Nephron (organoid): ENCODE results near the gene CD40LG.

Experiments used
- H3K27ac Mint-ChIP-seq, 3 experiments: 2 replicates each; pipeline ENCODE4 v1.8.0; 2020; ENCODE audit warnings: mixed read lengths in 3 of 3, mild to moderate bottlenecking in 2 of 3, moderate library complexity in 1 of 3
- H3K27me3 Mint-ChIP-seq: 2 replicates; pipeline ENCODE4 v1.8.0; 2021; ENCODE audit warnings: low read depth, mild to moderate bottlenecking, moderate library complexity, mixed read lengths
- H3K36me3 Mint-ChIP-seq: 2 replicates; pipeline ENCODE4 v1.8.0; 2020; ENCODE audit warnings: low read depth, mixed read lengths
- H3K4me1 Mint-ChIP-seq: 2 replicates; pipeline ENCODE4 v1.8.0; 2020; ENCODE audit warnings: mixed read lengths
- H3K4me3 Mint-ChIP-seq, 3 experiments: 2 replicates each; pipeline ENCODE4 v1.8.0; 2020; ENCODE audit warnings: mild to moderate bottlenecking in 3 of 3, mixed read lengths in 3 of 3, moderate library complexity in 2 of 3
- H3K9me3 Mint-ChIP-seq: 2 replicates; pipeline ENCODE4 v1.8.0; 2020; ENCODE audit warnings: mixed read lengths
- TF ChIP-seq, protein P1 (sequence below), 3 experiments: fragments of 200-600 bp; sonication (generic); IDR thresholded peaks; one replicate each; pipeline ENCODE4 v1.5.0; 2021; ENCODE audit warnings: antibody characterized with exemption in 3 of 3; ENCODE audit not compliant: unreplicated experiment in 3 of 3

CD40LG gene

DNA sequence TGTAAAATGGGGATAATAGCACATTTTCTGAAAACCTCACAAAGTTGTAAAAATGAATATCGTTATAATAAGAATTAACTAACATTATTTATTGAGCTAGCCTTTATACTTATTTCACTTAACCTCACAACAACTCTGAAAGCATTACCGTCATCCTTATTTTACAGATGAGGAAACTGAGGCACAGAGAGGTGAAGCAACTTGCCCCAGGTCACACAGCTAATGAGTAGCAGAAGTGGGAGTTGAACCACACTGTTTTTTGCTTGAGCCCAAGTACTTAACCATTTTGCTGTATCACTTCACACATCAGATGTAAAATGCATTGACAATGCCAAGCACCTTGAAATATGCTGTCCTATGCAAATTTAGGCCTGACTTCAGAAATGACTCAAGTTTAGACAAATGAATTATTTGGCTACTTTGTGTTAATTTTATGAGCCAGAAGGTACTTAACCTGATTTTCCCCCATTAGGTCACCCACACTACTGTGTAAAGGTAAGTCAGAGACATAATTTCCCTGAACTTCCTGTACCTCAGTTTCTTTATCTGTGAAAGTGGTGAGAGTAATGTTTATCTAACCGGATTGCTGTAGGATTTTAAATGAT, 23.1 kb downstream of the CD40LG start:
- H3K27me3 Mint-ChIP-seq, result no peaks in the 10 kb centered on the region
- no peaks in the 10 kb centered on the region for H3K36me3 Mint-ChIP-seq

DNA sequence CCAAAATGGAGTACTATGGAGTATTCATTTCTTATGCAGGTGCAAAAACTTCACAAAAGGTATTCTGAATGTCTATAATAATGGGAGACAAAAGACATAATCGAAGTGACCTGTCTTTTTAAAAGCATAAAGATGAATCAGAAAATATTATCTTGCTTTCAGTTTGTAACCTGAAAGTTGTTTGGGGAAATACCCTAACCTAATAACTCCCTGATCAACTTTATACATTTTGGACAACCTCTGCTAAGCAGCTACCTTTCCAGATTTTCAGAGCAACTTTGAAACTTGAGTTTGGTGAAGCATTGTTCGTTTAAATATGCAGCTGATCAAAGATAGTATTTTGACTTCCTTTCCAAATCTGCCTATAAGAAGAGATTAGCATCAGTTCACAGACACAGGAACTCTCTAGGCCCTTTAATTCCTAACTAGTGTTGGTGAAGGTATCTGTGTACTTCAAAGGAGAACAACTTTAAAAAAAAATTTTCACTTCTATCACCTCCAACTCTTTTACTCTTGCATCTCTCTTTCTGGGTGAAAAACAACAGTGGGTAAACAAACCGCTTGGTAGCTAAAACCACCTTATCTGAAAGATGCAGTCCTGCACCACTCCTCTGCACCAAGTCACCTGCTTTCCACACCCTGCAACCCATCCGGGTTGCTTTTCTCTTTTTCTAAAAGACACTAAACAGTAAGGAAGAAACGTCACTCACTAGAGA, 26.5 kb downstream of the CD40LG start:
- H3K4me1 Mint-ChIP-seq, result no peaks in the 10 kb centered on the region
- peaks cover 5% of the 10 kb centered on the region for H3K9me3 Mint-ChIP-seq
- TF ChIP-seq, protein P1, sequence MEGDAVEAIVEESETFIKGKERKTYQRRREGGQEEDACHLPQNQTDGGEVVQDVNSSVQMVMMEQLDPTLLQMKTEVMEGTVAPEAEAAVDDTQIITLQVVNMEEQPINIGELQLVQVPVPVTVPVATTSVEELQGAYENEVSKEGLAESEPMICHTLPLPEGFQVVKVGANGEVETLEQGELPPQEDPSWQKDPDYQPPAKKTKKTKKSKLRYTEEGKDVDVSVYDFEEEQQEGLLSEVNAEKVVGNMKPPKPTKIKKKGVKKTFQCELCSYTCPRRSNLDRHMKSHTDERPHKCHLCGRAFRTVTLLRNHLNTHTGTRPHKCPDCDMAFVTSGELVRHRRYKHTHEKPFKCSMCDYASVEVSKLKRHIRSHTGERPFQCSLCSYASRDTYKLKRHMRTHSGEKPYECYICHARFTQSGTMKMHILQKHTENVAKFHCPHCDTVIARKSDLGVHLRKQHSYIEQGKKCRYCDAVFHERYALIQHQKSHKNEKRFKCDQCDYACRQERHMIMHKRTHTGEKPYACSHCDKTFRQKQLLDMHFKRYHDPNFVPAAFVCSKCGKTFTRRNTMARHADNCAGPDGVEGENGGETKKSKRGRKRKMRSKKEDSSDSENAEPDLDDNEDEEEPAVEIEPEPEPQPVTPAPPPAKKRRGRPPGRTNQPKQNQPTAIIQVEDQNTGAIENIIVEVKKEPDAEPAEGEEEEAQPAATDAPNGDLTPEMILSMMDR (IDR thresholded peaks at IDR 0.05; ENCODE audit: unreplicated experiment in 3 of 3), result no peak
- no peak overlapping the region for H3K27ac Mint-ChIP-seq
- H3K36me3 Mint-ChIP-seq, result no peaks in the 10 kb centered on the region
- H3K4me3 Mint-ChIP-seq, result no peak overlapping the region
- H3K27me3 Mint-ChIP-seq, result no peaks in the 10 kb centered on the region

More for the DNA sequence above, 23.1 kb downstream of the CD40LG start:
- Mint-ChIP-seq H3K4me1 (no peaks in the 10 kb centered on the region), H3K4me3 (no peak overlapping the region), H3K27ac (no peak overlapping the region), H3K9me3 (peaks cover 17% of the 10 kb centered on the region)
- TF ChIP-seq, protein P1 (IDR thresholded peaks at IDR 0.05; ENCODE audit: unreplicated experiment in 3 of 3), result no peak

DNA sequence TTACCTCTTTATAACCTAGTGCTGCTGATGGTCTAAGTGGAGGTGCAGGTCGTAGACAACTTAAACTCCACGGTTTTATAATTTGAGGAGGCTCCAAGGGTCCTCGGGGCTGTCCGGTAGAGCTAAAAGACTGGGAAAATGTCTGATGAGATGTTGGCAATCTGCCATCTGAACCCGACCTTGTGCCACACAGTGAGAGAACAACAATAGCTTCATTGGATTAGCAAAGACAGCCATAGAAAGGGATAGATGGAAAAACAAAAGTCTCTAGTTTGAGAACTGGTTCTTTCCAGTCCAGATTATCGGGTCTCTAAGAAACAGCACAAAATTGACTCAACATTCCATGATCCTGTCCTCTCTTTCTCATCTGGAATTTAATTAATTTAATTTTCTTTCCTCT, 31.6 kb downstream of the CD40LG start:
- TF ChIP-seq, protein P1 (IDR thresholded peaks at IDR 0.05; ENCODE audit: unreplicated experiment in 3 of 3), result no peak
- H3K4me1 Mint-ChIP-seq, result no peaks in the 10 kb centered on the region
- no peak overlapping the region for H3K27ac Mint-ChIP-seq
- H3K27me3 Mint-ChIP-seq, result no peaks in the 10 kb centered on the region
- no peak overlapping the region for H3K4me3 Mint-ChIP-seq
- peaks cover 2% of the 10 kb centered on the region for H3K9me3 Mint-ChIP-seq
- H3K36me3 Mint-ChIP-seq, result no peaks in the 10 kb centered on the region

DNA sequence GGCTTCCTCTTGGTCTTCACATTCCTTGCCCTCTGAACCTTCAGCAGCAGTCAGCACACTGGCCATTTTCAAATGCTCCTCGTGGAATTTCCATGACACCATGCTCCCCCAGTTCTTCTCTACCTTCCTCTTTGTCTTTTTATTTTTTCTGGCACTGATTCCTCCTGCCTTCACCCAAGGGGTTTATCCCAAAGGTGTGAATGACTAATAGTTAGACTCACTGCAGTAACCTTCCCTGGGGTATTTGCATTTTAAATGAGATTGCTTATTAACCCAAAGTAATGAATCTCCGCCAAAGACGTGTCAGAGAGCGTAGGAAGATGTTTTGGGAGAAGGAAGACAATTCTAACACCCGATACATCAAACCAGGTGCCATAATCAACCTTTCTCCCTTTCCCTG, 36.2 kb downstream of the CD40LG start:
- Mint-ChIP-seq H3K27ac (no peak overlapping the region), H3K9me3 (no peaks in the 10 kb centered on the region), H3K4me3 (no peak overlapping the region), H3K27me3 (no peaks in the 10 kb centered on the region), H3K36me3 (no peaks in the 10 kb centered on the region), H3K4me1 (no peaks in the 10 kb centered on the region)
- TF ChIP-seq, protein P1 (IDR thresholded peaks at IDR 0.05; ENCODE audit: unreplicated experiment in 3 of 3), result no peak

DNA sequence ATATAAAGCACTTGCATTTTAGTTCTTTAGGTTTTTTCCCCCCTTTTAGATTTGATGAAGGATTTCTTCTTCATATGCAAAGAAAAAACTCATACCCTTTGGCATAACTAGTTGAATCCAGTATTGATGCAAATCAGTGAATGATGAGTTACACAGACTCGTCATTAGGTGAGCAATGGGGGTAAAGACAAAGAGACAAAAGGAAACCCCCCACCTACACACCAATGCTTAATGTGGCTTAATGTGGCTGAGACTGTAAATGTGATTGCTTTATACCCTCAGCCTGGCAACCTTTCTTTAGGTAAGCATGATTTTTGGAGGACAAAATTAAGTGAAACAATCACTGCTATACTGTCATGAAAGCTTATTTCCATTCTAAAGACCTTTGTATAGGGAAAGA, 39.5 kb downstream of the CD40LG start:
- Mint-ChIP-seq H3K4me3 (no peak overlapping the region), H3K27me3 (no peaks in the 10 kb centered on the region), H3K36me3 (no peaks in the 10 kb centered on the region), H3K27ac (no peak overlapping the region), H3K9me3 (no peaks in the 10 kb centered on the region), H3K4me1 (no peaks in the 10 kb centered on the region)
- TF ChIP-seq, protein P1 (IDR thresholded peaks at IDR 0.05; ENCODE audit: unreplicated experiment in 3 of 3), result no peak

DNA sequence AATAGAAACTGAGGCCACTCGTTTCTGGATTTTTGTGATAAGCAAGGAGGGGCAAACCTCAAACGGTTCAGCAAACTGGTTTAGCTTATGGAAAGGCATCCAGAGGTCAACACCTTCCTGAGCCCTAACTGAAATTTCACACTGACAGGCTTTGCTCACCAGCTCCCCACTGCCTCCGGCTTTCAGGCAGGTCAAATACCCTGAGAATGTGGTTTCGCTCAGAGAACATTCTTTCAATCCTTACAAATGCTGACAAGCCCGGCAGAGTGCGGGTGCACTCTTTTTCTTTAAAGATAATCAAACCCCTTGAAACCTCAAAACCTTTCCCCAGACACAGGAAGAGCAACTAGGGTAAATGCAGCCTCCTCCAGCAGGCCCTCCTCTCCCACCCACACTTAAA, 41.5 kb downstream of the CD40LG start:
- Mint-ChIP-seq H3K4me3 (no peak overlapping the region), H3K36me3 (no peaks in the 10 kb centered on the region), H3K27me3 (no peaks in the 10 kb centered on the region), H3K9me3 (no peaks in the 10 kb centered on the region), H3K27ac (no peak overlapping the region), H3K4me1 (peaks cover 2% of the 10 kb centered on the region)
- TF ChIP-seq, protein P1 (IDR thresholded peaks at IDR 0.05; ENCODE audit: unreplicated experiment in 3 of 3), result no peak
